GM21515 (cell line): ENCODE results near the gene JUP.
"Not testable (repeated sequence)": the region's sequence is repeated elsewhere in the genome, so short reads cannot be mapped to it uniquely, and the experiment has no call there.

Source experiments
- ATAC-seq: cut with Tn5 transposase; IDR thresholded peaks from one replicate; pipeline ENCODE4 v1.9.1; 2021; ENCODE audit not compliant: unreplicated experiment

JUP gene

DNA sequence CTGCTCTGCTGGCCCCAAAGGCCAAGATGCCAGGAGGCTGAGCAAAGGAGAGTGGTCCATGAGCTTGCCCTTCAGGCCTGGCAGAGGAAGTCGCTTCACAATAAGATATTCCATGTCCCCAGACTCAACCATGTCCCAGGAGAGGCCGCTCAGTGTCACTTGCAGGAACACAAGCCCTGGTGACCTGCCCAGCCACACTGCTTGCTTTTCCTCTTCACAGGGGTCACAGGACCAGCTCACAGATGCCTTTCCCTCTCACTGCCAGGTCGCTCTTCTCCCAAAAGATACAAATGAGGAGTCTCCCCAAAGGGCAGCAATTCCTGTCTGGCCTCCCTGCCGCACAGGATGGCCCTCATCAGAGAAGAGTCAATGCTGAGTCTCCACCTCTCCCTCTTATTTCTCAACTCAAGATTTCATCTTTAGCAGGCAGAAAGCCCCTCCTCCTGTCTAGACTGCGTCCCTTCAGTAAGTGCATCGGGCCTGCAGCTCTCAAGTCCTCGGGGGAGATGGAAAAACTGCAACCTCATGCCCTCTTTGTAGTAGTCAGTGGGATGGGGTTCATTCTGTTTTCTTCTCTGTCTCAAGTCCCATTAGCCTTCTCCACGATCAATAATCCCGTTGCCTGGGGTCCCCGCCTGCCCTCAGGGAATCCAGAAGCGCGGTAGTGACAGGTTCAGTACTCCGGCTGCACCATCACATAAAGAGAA, 5.0 kb downstream of the JUP start:
- no peak for ATAC-seq

DNA sequence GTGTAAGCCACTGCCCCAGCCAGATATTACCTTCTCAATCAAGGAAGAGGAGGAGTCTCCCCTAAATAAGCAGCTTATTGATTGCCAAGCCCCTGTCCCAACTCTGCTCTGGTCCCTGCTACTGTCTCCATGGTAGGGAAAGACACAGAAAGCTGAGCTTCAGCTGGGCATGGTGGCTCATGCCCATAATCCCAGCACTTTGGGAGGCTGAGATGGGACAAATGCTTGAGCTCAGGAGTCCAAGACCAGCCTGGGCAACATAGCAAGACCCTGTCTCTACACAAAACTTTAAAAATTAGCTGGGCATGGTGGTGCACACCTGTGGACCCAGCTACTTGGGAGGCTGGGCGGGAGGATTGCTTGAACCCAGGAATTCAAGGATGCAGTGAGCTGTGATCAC, 6.6 kb downstream of the JUP start:
- no peak for ATAC-seq

GRCh38 chr17:41777574-41778188, 8.8 kb downstream of the JUP start:
- no peak for ATAC-seq

GRCh38 chr17:41777157-41777573, 9.3 kb downstream of the JUP start:
- no peak for ATAC-seq

DNA sequence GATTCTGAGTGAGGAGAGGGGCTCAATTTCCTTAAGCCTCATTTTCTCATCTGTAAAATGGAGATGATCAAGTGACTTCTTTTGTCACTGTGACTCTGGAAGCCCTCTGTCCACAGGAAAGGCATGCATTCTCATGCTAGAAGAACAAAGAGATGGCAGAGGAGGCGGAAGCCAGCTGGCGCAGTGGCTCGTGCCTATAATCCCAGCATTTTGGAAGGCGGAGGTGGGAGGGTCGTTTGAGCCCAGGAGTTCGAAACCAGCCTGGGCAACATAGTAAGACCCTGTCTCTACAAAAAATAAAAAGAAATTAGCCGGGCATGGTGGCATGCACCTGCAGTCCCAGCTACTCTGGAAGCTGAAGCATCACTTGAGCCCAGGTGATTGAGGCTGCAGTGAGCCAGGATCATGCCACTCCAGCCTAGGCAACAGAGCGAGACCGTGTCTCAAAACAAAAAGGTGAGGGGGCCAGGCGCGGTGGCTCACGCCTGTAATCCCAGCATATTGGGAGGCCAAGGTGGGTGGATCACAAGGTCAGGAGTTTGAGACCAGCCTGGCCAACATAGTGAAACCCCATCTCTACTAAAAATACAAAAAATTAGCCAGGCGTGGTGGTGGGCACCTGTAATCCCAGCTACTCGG, 10.1 kb downstream of the JUP start:
- not testable (repeated sequence) for ATAC-seq

- ATAC-seq, result no peak
These were observed 10.9 kb downstream of the JUP start for GRCh38 chr17:41775394-41776226.

DNA sequence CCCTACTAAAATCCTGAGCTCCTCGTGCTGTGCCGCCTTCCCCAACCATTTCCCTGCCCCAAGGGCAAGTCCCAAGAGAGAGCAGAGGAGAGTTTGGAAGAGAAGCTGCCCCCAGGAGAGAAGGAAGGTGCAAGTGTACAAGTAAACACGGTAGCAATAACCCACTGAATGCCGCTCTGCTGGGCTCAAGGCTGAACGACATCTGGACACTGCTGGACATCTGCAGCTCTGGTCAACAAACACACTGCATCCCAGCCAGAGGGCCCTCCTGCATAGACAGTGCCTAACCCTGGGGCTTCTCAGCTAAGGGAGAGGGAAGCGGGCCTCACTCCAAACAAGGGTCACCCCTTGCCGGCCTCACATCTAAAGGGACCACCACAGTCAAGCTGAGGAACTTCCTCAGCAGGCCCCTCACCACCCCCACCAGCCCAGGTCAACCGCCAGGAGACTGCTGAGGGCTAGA, 12.7 kb downstream of the JUP start:
- no peak for ATAC-seq

DNA sequence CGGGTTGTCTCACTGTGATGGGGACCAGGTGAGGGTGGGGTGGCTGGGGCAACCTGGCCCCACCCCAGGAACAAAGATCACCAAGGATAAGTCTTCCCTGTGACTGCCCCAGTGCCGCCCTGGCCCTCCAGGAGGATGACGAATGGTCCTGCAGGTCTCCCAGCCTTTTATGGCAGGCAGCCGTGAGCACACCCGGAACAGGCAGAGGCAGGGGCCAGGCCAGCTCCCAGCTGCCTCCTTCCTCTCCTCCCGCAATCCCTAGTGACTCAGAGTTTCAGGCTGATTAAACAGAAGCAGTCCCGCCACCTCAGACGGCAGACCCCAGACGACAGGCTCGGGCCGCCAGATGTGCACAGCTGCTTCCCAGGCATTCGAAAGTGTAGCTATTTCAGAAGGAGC, 13.3 kb downstream of the JUP start:
- no peak for ATAC-seq

GRCh38 chr17:41772586-41773189, 13.8 kb downstream of the JUP start:
- no peak for ATAC-seq

- ATAC-seq, result no peak
These were observed 14.3 kb downstream of the JUP start for GRCh38 chr17:41772218-41772585.

- no peak for ATAC-seq
These were observed 14.9 kb downstream of the JUP start for GRCh38 chr17:41771389-41772206.

GRCh38 chr17:41769985-41770384, 16.5 kb downstream of the JUP start:
- no peak for ATAC-seq

DNA sequence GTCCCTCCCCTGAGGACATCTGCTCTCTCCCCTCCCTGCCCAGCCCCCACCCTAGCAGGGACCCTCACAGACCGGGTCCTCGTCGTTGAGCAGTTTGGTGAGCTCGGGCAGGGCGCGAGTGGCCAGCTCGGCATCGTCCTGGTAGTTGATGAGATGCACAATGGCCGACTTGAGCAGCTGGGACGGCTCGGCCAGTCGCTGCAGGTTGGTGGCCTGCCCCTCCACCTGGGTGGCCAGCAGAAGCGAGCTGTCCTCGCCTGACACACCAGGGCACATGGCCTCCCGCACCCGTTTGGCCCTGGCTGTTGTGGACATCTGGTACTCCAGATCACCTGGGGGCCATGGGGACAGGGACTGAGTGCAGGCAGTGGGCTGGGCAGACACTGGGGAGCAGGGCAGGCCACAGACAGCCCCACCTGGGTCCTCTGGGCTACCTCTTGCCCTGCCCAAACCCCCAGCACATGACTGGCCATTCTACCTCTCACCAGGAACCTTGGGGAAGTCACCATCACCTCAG, 17.1 kb downstream of the JUP start:
- no peak for ATAC-seq

DNA sequence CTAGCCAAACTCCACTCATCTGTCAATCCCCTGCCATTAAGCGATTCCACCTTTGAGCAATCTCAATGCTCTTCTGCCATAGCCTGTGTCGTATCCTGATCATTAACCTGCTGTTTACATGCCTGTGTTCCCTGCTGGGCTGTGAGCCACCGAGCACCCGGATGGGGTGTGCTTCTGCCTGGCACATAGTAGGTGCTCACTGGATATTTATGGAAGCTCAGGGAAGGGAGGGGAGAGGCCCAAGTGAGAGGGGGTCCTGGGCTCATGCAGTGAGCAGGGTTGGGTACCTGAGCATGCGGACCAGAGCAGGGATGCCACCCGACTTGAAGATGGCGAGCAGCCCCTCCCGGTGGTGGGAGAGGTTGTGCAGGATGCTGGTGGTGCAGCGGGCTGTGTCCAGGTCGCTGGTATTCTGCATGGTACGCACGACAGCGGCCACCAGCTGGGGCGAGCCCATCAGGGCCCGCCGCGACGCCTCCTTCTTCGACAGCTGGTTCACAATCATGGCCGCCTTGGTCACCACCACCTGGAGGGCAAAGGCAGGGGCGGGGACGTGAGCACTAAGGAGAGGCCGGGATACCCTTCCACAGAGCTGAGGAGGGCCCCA, 17.7 kb downstream of the JUP start:
- ATAC-seq, result no peak

DNA sequence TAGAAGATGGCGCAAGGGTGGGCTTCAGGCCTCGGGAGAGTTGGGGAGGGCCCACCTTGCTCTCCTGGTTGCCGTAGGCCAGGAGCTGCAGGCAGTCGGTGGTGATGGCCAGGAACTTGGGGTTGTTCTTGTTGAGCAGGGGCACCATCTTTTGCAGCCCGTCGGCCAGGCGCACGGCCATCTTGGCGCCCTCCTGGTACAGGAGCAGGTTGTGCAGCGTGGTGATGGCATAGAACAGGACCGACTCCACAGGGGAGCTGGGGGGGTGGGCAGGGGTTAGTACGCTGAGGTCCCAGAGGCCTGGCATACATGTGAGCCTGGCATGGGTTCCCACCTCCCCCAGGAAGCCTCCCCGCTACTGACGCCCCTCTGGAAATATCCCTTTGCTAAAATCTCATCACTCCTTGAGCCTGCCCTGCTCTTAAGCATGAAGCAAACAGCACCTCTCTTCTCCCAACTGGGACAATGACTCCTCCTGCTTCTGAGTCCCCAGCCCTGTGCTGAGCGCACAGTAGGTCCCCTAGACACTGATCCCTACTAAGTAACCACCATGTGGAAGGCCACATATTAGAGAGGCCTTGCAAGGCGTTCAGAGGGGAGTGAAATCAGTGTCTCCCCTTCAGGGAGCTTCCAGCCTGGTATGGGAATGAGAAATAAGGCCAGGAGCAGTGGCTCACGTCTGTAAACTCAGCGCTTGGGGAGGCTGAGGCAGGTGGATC, 19.0 kb downstream of the JUP start:
- ATAC-seq, result no peak

DNA sequence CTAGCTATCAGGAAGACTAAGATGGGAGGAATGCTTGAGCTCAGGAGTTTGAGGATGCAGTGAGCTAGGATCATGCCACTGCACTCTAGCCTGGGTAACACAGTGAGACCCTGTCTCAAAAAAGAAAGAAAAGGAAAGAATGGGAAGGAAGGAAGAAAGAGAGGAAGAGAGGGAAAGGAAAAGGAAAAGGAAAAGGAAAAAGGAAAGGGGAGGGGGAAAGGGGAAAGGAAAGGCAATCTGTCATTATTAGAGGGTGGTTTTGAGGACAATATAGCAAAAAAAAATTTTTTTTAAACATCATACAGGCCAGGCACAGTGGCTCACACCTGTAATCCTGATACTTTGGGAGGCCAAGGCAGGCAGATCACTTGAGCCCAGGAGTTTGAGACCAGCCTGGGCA, 20.4 kb downstream of the JUP start:
- ATAC-seq, result no peak

- no peak for ATAC-seq
These were observed 23.2 kb downstream of the JUP start for GRCh38 chr17:41763327-41763726.

GRCh38 chr17:41762841-41763240, 23.7 kb downstream of the JUP start:
- ATAC-seq, result no peak

DNA sequence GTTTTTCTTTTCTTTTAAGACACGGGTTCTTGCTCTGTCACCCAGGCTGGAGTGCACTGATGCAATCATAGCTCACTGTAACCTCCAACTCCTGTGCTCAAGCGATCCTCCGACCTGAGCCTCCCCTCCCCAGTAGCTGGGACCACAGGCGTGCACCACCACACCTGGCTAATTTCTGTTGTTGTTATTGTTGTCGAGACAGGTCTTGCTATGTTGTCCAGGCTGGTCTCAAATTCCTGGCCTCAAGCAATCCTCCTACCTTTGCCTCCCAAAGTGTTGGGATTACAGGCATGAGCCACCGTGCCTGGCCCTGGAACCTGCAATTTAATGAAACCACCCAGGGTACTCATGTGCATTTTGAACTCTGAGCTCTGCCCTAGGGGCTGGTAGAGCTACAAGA, 24.1 kb downstream of the JUP start:
- ATAC-seq, result no peak
